Fibroblast of skin of back (primary cell): ENCODE measurements around the gene SNX9.
A peak's percentile ranks its signal among the peaks of the same experiment; 100 is the strongest.
"Not testable (repeated sequence)": the region's sequence is repeated elsewhere in the genome, so short reads cannot be mapped to it uniquely, and the experiment has no call there.

Experiments used
- DNase-seq: peaks from one replicate; pipeline ENCODE4 v3.0.0-alpha.2; 2013

Gene SNX9

DNA sequence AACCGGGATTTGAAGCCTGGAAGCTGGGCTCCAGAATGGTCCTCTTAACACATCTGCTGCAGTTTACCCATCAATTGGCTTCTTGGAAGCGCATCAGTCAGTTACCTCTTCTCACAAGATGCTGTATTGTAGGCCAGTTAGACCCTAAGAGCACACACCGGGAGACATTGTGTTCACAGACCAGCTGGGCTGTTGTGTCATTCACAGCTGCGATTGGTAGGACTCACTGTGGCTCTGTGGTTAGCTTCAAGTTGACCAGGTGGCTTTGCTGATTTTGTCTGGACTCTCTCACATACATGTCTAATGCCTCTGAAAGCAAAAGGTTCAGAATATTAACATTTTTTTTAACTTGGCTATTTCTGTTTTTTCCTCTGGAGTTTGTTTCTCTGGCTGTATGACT, 64.8 kb downstream of the SNX9 start:
- no peak for DNase-seq

DNA sequence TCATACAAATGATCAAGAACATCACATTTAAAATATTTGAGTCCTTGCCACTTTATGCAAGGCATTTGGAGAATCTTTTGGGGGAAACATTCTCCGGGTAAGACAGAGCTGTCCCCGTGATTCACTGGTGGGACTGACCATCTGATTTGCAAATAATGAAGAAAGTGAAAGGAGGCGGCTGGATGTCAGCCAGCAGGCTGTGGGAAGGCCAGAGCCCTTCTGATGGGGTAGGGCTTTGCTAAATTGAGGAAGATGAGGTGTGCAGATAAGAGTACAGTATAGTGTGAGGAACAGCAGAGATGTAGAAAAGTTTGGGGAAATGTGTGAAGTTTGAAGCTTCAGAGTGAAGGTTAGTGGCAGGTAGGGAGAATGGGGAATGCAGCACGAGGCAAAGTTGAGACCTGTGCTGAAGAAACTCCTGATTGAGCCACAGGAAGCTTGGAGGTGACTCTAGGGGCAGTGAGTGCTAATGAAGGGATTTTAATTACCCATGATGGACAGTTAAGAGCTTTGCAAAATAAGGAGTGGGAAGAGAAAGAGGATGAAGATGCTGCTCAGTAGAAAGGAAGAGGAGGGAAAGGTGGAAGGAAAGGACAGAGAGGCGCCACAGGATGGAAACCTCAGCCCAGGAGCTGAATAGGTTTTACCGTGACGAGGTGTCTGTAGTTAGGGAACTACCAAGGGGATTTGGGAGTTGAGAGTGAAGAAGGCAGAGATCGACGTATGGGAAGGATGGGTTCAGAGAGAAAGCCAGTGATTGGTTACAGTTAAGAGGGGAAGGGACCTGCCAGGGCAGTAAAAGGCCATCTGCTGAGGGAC, 68.7 kb downstream of the SNX9 start:
- no peak for DNase-seq

DNA sequence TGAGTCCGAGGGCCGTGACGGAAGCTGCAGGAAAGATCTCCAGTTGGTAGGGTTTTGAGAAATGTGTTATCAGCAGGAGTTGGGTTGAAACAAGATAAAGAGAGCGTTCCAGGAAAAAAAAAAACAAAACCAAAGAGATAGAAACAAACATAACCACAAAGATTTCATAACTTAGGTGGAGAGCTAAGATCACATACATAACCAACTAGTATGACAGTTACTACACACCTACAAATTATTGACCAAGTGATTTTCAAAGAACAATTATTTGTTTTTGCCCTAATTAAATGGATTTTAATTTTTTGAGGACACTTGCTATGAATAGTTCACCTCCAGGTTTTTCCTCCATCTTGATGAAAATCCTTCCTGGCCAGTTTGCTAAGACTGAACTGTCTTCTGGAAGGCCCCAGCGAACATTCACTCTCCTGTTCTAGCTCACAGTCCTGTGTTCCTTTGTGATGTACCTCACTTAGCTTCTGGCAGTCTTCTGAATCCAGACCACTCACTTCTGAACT, 69.4 kb downstream of the SNX9 start:
- DNase-seq: no peak

DNA sequence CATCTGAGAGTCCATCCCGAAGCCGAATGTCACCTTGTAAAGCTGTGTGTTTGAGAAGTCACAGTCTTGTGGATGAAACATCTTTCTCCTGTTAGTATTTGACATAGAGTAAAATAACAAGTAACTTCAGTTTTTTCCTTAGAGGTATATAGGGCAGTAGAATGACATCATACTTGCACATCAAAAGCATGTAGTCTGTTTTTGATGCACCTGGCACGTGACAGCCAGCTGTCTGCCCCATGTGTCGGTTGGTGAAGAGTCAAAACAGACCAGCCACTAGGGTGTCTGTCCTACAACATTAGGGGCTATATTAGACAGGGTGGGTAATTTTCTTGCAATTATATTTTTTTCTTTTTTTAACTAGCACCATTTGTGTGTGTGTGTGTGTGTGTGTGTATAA, 70.2 kb downstream of the SNX9 start:
- DNase-seq: no peak

DNA sequence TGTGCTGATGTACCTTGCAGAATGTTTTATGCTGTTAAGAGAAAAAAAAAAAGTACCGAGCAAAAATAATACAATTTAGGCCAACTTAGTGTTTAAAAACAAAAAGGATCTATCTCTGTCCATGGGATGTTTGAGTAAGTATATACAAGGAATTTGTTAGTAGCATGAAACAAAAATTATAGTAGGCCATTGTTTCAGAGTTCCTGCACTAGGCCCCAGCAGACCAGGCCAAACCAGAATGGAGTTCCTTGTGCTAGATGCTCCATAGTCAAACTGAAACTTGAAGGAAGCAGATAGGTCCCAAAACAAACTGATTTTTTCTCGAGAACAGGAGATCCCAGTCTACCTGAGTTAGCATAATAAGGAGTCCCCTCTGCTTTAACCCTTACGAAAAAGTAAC, 72.5 kb downstream of the SNX9 start:
- no peak for DNase-seq

DNA sequence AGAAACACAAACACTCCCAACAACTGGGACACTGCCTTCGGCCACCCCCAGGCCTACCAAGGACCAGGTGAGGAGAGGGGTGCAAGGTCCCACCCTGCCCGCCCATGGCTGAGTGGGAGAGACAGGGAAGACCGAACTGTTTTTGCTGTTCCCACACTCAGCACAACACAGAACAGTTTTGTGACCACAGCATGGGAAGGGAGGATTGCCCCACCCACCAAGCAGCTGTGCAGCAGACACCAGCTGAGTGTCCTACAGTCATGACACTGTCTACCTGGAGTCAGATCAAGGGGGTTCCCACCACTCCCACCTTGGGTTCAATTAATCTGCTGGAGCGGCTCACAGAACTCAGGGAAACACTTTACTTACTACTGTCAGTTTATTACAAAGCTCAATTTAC, 73.9 kb downstream of the SNX9 start:
- DNase-seq: no peak

DNA sequence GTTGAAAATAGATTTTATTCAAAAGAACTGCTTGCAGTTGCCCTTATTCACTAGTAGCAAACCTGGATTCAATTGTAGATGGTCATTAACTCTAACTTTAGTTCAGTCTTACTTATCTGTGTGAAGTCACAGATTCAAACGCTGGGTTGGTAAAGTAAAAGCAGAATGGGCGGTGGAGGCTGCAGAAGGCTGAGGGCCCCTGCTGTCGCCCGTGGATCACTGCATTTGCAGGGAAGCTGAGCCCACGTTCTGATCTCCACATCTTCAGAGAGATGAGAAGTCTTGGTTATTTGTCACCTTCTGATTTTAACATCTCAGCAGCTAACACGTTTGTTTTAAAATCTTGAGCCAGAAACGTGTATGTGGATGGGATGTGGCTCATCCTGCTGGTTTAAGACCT, 75.1 kb downstream of the SNX9 start:
- DNase-seq: peak; percentile 18

DNA sequence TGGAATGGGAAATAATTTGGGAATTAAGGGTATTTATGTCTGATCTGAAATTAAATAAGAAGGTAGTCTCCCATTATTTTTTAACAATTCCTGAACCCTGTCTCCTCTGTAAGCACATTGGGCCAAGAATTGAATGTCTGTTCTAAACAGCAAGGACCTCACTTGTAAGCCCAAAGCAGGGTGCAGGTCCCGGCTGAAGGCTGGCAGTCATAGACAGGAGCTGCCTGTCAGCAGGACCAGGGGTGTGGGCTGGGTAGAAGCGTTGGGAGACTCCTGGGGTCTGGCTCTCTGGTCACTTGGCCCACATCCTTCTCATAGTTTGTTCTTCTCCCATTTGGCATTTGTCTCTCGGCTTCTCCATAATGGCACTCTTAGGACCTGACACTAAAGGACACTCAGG, 75.6 kb downstream of the SNX9 start:
- DNase-seq: no peak

DNA sequence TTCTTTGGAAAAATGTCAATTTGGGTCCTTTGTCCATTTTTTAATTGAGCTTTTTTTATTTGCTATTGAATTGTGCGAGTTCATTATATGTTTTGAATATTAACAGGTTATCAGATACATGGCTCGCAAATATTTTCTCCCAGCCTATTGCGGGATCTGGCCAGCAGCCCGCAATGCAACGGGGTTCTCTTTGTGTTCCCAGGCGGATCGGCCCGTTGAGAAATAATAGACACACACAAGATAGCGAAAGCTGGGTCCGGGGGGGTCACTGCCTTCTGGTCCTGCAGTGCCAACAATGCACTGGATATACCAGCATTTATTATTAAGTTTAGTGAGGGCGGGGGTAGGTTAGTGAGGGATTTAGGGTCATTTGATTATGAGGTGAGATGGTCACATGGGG, 77.2 kb downstream of the SNX9 start:
- not testable (repeated sequence) for DNase-seq

DNA sequence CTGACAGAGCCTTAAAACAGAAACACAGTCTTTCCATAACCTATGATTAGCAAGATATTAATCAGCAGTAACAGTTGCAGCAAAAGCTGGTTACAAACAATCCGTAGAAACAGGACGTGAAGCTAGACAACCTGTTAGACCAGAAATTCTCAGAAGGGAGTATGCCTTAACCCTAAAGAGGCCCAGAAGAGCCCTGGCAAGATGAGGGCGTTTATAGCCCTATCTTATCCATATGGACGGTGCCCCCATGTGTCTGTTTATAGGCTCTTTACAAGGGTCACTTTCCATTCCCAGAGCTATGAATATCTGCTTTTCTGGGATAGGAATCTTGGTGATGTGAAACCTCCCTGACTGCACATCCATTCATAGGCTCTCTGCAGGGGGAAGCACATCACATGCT, 77.7 kb downstream of the SNX9 start:
- DNase-seq: not testable (repeated sequence)

DNA sequence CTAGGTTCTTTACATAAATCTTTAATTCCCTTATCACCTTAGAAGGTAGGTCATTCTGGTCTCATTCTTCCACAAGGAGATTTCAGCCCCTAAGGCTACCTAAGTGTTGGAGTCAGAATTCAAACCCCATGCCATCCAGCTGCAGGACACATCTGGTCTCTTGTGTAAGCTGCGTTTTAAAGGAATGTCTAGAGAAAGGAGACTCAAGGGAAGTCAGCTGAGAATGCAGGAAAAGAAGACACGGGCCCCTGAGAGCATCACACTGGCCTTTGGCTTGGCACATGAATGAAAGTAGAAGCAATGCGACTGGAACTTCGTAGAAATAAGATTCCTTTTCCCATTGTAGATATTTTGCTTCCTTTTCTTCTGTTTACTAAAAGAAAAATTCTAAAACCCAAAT, 82.0 kb downstream of the SNX9 start:
- no peak for DNase-seq

DNA sequence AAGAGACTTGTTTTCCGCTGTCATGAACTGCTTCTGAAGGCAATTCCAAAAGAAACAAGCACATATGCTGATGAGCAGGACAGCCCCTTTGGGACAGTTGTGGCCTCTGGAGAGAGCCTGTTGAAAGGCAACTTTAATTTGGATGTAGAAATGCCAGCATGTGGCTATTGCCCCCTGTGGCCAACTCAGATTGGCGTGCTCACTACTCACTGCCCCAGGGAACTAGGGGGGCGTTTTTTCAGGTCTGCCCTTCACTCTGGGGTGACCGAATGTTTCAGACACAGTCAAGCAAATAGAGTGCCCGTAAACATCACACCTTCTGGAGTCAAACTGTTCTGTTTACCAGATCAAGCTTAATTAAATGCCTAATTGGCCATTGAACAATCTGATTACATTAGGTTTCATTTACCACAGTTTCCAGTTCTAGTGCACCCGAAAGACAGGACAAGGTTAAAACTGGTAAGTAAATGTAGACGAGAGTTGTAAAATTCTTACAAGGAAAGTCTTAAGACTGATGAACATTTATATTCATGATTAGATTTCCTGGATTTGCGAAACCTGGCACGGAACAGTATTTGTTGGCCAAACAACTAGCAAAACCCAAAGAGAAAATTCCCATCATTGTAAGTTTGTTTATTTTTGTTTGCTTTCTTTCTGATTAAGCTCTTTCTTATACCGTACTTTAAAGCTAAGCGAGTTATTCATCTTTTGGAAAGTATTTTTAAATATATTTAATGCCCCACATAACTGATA, 82.7 kb downstream of the SNX9 start:
- no peak for DNase-seq

DNA sequence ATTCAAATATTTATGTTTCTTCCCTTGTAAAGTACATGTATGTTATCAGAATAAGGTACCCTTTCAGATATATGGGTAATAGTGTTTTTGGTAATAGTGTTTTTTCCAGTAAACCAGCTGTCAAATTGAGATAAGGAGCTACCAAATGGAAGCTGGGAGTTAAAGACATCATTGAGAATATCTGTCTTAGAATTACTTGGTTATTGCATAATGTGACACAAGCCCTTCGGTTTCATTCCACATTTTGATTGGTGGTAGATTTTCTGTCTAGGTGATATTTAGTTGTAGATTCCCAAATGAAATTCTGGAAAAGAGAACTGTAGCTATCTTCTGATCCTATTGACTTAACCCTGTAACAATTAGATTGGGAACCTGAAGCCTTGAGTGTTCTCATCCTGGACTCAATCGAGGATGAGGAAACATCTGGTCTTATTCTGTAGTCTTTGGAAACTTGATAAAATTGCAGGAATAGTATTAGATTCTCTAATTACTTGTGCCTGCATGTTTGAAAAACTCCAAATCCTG, 83.6 kb downstream of the SNX9 start:
- DNase-seq: no peak

DNA sequence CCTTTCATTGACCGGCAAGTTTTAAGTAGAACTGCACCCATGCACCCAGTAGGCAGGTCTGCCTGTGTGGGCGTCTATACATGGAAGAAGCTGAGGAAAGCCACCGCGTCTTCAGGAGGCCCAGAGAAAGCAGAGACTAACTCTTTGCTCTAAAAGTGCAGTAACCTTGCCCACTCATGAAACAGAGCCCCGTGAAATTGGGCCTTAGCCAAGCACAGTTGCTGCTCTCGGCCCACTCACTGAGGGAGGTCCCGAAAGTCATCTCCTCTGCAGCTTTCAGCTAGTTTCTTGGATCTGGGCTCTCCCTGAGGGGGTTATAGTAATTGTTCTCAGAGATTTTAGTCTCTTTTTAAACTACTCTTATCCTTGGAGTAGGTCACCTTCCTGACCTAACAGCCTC, 84.6 kb downstream of the SNX9 start:
- no peak for DNase-seq

DNA sequence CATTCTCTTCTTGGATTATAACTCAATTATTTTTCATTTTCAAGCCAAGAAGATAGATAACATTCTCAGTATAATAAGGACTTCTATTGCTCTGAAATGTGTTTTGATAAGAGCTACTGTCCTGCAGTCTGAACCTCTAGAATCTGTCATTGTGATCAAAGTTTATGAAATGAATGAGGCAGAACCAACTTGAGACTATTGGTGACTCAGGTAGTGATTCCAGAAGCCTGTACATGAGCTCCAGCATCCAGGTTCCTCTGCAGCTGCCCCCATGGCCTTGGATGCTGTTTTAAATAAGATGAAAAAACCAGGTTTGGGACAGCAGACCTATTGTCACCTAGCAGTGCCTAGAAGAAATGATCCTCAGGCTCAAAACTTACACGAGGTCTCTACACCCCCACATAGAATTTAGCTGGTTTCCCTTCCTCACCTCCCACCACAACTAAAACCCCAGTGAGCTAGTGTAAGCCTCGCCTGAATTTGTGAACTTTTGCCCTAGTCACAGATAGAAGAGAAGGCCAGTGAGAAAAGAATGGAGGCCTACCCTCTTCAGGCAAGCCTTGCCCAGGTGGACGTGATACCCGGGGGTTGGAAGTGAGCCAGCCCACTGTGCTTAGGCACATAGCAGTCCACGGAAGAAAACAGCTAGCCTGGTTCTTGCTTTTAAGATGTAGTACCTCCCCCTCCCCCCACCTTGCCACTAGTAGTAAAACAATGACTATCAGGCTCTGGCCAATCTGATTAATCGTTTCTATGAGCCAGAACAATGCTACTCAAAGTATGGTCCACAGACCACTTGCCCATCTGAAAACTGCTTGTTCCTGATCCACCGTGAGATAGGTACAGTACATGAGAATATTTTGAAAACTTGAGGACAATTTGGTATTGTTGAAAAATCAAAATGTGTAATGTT, 85.6 kb downstream of the SNX9 start:
- no peak for DNase-seq

DNA sequence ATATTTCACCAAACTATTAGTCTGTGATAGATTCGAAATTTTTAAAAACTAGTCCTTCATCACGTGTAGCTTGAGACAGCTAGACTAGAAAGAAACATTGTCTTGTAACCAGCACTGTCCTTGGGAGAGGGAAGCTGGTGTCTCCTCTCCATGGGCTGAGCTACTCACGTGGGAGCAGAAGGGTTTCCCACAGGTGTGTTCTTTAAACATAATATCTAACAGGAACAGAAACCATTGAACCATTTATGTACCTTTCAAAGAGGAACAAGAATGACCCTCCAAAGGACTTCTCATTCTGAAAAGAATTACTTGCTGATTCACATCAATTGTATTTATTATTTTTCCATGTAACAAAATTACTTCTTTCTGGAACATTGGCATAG, 86.2 kb downstream of the SNX9 start:
- no peak for DNase-seq

DNA sequence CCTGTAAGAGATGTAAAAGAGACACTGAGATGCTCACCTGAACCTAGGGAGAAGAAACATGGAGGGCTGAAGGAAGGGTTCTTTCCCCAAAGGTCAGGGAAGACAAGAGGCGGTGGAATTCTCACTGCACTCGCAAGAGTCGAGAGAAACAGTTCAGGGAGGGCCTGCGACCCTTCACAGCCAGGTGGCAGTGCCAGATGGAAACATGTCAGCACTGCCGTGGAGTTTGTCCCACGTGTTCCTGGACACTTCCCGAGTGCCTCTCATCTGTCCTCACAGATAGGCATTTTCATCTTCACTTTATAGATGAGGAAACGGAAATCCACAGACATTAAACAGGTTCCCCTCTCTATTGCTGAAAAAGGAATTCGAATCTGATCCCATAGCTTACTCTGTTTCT, 88.2 kb downstream of the SNX9 start:
- no peak for DNase-seq

DNA sequence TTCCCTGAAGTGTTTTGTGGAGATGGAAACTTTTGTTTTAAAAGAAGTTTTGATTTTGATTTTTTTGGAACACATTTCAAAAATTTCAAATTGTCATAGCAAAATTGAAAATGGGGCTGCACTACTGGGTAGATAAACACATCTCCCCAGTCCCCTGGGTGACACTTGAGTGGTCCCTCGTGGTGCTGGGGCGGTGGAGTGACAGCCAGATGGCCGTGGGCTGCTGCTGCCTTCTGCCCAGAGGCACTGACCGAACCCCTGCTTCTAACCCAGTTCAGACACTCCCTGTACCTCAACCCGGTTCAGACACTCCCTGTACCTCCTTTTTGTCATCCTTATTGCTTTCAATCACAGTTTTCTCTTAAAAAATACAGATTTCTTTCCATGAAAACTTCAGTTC, 88.7 kb downstream of the SNX9 start:
- DNase-seq: no peak

DNA sequence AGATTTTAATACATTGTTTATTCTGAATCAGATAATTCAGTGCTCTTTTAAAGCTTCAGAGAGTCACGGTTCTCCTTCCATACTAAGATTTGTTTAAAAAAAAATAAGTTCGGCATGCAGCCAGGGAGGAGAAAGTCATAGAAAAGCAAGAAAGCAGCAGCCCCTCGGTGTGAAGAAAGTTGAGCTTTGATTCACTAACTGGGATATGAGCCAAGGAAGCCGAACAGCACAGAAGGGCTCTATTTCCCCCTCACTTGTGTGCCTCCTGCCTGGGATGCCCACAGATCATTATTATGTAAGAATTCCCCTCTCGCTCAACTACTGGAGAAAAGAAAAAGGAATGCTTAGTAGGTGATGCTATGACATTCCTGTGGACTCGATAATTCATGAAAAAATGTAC, 89.3 kb downstream of the SNX9 start:
- DNase-seq: peak; percentile 95

DNA sequence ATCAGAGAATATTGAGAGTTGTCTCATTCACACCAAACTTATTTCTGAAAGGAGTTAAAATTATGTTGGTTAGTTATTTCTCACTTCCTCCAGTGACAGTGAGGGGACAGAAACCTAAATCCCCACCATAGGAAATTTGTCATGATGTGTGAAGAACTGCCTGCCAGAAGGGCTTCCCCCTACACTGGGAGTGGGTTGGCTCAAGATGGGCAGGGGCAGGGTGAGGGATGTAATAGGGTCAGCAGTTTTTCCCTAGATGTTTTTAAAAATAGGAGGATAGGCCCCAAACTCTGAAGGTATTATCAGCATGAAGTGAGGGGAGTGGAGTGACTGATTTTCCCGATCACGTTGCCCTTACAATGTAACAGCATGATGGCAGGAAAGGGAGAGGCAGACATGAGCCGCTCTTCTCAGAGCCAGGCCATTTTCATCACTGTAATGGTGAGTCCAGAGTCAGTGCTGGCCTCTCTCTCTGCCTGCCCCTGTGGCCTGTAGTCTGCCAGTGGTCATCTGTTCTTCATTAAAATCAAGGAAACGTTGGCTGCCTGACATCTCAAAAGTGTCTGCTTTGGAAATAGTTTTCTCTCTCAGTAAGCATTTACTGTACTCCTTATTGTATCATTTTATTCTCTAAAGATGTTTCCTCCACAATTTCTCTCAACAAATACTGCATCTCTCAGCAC, 98.8 kb downstream of the SNX9 start:
- peak; percentile 35 for DNase-seq

DNA sequence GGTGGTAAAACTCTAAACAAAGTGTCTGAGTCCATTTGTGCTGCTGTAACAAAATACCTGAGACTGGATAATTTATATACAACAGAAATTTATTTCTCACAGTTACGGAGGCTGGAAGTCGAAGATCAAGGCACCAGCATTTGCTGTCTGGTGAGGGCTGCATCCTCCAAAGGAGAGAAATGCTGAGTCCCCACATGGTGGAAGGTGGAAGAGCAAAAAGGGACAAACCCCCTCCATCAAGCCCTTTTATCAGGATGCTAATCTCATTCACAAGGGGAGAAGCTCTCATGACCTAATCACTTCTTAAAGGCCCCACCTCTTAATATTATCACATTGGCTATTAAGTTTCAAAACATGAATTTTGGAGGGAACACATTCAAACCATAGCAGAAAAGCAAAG, 102.7 kb downstream of the SNX9 start:
- DNase-seq: no peak

DNA sequence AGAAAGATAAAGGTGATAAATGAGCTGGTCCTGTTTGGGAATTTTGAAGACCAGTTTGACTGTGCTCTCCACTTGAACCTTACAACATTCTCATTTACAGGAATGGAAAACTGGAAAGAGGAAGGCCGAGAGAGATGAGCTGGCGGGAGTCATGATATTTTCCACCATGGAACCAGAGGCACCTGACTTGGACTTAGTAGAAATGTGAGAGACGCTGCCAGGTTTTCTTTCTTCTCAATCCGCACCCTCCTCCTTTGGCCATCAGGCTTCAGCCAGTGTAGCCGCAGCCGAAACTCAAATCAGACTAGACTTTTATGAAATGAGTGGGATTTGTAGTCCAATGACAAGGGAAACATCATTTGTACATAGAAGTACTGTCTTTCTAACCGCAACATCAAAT, 104.0 kb downstream of the SNX9 start:
- DNase-seq: no peak
